GM18868 (cell line): ENCODE results near the gene SPPL3.
"Not testable (repeated sequence)": the region's sequence is repeated elsewhere in the genome, so short reads cannot be mapped to it uniquely, and the experiment has no call there.

Source experiments
- ATAC-seq: cut with Tn5 transposase; IDR thresholded peaks from one replicate; pipeline ENCODE4 v1.9.1; 2021; ENCODE audit warnings: mild to moderate bottlenecking, moderate library complexity; ENCODE audit not compliant: unreplicated experiment

Gene SPPL3

DNA sequence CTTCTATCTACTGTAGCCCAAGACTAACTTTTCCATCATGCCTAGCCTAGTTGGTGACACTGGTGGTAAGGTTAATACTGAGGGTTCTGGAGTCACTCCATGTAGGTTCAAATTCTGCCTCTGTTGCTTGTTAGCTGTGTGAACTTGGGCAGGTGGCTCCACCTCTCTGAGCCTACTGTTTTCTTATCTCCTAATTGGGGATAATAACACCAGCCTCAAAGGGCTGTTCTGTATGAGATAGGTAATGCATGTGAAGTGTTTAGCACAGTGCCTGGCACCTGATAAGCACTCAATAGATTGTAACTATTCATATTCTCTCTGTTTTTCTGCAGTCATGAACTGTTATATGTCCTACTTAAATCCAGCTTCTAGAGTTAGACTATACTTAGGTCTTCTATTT, 17.5 kb upstream of the SPPL3 start:
- no peak for ATAC-seq

DNA sequence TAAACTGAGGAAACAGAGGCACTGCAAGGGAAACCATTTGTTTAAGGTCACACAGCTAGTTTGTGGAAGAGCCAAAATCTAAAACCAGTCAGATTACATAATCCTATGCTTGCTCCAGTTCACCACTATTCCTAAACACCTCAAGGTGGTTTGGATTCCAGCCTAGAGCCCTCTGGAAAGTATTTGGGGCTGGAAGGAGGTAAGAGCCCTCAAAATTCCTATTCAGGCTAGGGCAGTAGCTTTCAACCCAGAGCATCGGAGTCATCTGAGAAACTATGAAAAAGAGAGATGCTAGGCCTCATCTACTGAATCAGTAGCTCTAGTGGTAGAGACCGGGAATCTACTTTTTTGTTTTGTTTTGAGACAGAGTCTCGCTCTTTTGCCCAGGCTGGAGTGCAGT, 16.0 kb upstream of the SPPL3 start:
- no peak for ATAC-seq

DNA sequence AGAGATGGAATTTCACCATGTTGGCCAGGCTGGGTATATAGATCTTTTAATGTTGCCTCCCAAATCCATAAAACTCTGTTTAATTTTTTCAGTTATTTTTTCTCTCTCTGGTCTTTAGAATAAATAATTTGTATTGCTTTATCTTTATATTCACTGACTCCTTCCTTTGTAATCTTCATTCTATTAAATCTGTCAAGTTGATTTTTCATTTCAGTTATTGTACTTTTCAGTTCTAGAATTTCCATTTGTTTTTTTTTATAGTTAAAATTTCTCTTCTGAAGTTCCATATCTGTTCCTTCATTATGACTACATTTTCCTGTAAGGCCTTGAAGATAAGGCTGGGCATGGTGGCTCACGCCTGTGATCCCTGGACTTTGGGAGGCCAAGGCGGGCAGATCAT, 13.6 kb upstream of the SPPL3 start:
- ATAC-seq = no peak

DNA sequence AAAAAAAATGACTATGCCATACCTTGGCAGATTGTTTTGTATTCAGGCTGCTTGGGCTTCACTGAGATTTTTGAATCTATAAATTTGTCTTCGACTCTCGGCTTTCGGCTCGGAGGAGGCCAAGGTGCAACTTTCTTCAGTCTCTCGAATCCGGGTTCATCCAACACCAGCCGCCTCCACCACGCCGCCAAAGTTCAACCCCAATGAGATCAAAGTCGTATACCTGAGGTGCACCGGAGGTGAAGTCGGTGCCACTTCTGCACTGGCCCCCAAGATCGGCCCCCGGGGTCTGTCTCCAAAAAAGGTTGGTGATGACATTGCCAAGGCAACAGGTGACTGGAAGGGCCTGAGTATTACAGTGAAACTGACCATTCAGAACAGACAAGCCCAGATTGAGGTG, 12.4 kb upstream of the SPPL3 start:
- ATAC-seq = no peak

DNA sequence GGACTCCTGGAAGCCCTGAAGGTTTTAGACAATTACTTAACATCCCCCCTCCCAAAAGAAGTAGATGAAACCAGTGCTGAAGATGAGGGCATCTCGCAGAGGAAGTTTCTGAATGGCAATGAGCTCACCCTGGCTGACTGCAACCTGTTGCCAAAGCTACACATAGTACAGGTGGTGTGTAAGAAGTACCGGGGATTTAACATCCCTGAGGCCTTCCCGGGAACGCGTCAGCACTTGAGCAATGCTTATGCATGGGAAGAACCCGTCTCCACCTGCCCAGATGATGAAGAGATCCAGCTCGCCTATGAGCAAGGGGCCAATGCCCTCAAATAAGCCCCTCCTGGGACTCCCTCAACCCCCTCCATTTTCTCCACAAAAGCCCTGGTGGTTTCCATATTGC, 10.6 kb upstream of the SPPL3 start:
- no peak for ATAC-seq

DNA sequence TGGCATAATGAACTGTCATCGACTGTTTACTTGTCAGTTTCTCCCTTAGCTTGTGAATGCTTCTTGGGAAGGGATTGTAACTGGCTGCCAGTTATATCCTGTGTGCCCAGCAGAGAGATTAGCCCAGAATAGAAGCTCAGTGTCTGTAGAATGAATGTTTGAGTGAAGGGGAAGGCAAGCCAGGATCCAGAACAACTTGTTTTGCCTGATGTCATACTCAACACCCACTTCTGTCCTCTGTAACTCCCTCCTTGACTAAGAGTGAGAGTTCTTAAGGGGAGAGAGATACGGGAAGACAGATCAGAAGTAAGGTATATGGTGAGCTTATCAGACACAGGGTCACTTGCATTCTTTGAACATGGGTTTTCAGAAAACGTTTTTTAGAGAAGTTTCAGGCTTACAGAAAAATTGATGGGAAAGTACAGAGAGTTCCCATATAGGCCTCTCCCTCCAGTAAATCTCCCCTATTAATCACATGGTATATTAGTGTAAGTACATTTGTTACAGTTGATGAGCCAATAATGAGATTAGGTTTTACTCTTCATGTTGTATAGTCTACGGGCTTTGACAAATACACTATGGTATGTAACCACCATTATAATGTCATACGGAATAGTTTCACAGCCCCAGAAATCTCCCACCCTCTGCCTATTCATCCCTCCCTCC, 5.6 kb upstream of the SPPL3 start:
- ATAC-seq = peak; percentile 74

DNA sequence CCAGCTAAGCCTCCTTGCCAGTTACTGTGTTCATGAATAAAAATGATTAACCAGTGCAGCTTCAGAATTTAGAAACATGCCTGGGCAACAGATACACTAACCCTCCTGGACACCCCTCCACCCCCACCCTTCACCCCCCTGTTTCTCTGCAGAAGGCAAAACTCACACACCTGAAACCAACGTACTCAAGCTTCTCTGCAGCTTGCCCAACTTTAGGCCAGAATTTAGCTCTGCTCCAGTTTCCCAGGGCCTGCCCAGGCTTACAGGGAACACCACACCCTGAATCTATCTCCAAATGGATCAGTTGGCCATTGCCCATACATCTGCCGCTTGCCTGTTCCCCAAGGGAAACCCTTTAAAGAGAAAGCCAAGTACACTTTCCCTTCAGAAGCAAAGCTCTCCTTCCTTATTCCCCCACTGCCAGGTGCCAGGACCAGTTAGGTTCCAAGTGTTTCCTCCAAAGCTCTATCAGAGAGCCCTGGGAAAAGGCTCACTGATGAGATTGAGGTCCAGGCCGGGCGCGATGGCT, 1.8 kb upstream of the SPPL3 start:
- ATAC-seq = no peak

DNA sequence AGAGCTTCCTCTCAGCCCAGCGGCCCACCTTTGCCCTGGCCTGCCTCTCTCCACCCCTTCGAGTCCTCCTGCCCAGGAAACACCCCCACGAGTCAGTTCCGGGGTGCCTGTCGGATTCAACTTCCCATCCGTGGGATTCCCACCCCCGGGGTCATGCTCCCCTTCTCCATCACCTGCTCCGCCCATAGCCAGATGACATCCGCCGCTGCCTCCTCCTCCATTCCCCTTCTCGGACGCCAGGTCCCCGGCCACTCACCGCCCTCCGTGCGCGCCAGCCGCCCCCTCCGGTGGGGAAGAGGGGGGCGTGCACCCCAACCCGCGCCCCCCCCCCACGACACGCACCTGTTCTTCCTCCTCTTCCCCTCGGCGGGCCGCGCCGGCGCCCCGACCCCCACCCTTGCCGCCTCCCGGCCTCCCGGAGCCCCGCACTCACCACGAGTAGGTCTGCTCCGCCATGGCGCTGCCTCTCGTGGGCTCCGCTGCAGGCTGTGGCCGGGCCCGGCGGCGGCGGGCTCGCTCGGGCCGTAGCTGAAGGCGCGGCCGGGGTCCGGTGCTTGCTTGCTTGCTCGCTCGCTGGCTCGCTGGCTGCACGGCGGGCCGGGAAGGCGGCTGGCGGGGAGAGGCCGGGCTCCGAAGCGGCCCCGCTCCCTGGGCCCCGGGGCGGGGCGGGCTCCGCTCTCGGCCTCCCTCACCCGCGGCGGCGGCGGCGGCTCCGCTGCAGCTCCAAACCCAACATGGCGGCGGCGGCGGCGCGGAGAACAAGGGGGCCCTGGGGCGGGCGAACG, 554 bp downstream of the SPPL3 start:
- peak; percentile 35 for ATAC-seq

DNA sequence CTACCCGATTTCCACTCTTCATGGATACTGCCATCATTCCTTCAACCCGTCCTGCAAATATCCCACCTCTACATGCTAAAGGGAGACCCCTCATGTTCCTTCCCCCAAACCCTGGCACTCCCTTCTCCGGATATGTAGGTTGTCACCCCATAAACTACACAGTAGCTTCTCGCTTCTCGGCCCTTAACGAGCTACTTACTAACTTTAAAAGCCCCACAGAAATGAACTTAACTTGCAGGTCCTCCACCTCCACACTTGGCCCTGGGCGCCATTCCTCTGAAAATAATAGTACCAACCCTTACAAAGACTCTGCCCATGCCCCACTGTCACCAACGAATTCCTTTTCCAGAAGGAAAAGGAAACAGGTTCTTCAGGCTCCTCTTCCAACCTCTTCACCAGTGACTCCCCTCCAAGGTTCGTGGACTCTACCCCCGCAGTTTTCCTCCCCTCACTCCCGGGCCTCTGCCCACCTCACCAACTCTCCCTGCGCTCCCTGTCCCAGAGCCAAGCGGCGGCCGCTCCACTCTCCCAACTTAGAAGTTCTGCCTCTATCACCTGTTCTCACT, 1.2 kb downstream of the SPPL3 start:
- ATAC-seq = no peak

DNA sequence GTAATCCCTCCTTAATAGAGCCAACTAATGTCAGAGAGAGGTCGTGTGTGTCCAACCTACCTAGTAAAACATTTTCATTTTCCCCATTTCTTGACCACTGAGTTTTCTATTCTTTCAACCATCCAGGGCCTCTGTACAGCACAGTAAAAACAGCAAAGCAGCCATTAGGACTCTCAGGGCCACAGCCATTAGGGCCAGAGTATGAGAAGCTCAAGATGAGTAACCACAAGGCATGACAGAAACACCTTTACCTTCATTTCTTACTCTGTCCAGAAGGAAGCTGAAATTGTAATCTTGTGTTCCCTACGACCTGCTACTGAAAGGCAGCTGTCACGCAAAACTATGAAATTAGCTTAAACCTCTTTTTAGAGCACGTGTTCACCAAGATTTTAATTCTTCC, 2.3 kb downstream of the SPPL3 start:
- ATAC-seq = no peak

DNA sequence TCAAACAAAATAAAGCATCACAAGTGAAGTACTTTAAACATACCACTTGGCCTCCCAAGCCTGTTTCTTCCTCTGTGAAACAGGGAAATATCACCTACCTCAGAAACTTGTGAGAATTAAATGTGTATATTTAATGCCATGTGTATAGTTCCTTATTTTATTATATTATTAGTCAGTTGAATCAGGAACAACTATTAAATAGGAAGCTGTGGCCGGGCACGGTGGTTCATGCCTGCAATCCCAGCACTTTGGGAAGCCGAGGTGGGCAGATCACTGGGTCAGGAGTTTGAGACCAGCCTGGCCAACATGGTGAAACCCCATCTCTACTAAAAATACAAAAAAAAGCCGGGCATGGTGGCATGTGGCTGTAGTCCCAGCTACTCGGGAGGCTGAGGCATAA, 3.1 kb downstream of the SPPL3 start:
- not testable (repeated sequence) for ATAC-seq

DNA sequence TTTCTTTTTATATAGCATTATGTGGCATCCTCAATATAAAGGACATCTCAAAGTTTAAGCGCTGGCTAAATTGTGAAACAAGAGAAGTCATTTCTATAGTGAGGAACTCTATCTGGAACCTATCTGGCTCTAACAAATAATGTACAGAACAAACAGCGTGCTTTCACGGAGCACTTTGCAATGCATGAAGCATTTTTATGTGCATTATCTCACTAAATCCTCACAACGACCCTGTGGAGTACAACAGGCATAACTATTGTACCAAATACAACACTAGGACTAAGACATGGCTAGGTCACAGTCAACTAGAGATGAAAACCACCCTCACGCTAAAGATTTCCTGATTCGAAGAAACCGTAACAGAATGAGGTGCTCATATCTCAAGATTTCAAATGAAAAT, 8.6 kb downstream of the SPPL3 start:
- ATAC-seq = no peak

DNA sequence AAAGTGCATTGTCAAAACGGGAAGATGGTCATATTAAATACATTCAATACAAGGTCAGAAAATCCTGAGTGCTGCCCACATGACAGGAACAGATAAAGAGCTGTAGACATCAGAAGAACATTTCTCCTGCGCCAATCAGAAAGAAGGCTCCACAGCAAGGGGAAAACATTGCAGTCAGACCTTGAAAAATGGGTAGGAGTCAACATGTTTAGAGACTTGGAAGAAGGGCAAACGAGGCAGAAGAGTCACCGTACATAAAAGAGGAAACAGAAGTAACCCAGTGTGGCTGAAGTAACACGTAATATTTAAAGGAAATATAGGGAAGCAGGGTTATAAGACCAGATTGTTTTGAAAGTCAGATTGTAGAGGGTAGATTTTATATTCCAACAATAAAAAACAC, 11.9 kb downstream of the SPPL3 start:
- no peak for ATAC-seq

DNA sequence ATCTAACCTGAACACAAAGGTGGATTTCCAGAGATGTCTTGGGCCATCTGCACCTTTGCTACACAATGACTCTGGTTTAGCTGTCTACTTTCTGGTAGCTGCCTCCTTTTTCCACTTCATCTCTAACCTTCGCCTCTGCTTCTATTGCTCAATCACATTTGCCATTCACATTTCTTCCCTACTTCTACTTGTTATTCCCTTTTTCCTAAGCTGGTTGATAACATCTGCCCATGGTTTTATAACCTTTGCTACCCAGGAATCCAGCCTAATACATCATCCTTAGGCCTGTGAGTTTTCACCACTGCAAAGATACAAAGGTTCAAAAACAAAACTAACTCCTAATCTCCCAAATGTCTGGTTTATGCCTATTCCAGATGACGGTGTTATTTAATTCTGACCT, 13.2 kb downstream of the SPPL3 start:
- no peak for ATAC-seq

DNA sequence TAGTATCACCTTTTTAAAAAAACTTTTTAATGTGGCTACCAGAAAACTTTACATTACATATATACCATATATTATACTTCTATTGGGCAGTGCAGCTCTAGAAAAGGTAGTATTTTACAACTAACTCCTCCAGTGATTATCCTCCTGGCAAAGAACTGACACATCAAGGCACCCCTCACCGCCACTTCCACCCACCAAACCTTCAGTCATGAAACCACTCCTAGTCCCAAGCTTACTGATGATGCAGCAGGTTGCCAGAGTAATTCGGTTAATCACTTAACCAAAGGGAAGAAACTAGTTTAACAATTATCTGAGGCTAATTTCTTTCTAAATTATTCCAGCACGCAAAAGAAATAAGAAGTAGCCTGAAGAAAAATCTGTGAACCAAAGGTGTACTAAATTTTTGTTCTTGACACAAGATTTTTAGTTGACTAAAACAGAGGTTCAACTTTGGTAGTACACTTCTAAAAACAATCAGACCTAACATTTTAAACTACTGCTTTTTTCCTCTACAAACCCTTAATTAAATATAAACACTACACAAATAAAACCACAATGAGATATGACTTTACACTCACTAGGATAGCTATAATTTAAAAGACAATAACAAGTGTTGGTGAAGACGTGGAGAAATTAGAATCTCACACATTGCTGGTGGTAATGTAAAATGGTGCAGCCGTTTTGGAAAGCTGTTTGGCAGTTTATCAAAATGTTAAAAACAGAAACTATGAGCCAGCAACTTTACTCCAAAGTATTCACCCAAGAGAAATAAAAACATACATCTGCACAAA, 16.7 kb downstream of the SPPL3 start:
- ATAC-seq = no peak

DNA sequence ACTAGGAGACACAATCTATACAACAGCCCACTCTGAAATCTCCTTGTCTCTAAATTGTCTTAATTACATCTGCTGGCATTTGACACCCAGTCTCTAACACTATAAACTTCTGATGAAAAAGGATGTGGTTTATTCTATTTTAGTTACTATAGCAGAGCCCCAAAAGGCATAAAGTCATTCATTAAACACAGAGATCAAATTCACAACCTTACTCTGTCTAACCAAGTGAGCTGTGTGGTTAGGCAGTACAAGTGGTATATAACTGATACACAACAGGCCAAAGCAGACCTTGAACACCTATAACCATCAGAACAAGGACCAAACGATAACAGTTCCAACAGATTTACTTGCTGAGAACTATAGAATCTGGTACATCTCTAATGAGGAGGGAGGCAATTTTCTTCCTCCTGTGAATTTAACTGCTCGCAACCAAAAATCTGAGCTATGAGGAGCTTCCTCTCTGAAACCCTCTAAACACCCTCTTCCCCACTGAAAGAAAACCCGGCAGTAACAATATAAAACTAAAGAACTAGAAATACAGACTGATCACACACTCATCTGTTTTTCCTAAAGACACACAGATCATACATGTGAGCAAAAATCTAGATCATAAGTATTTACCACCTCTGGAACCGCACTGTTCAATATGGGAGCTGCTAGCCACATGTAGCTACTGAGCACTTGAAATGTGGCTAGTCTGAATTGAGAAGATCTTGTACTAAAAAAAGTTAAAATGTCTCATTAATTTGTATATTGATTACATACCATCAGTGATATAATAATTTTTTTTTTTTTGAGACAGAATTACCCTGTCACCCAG, 17.7 kb downstream of the SPPL3 start:
- no peak for ATAC-seq

DNA sequence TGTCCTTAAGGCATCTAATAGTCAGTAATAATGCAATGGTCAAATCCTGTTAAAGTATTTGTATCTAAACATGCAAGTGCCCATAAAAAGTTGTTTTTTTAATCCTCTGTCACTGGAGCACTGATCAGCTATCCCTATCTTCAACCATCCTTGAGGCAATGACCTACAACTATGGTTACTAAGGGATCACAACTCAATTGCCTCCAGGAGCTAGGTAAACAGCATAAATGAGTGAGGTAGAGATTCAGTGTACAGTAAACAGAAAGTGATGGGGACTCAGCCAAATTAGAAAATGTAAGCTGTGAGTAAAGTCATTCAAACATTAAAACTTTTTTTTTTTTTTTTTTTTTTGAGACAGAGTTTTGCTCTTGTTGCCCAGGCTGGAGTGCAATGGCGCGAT, 18.6 kb downstream of the SPPL3 start:
- no peak for ATAC-seq

DNA sequence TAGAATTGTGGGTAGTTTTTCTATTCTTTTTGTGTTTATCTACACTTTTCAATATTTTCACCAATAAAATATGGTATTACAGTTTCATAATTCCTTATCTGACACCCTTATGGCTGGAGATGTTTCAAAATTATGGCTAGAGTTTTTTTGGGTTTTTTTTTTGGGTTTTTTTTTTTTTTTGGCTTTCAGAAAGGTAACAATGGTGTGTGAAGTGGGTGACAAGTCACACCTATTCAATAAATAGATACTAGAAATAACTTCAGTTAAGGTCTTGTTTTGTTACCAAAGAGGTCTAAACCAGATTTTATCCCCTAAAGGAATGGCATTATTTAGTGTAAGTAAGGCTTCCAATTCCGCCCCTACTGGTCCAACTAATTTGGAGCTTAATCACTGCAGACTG, 19.5 kb downstream of the SPPL3 start:
- no peak for ATAC-seq

DNA sequence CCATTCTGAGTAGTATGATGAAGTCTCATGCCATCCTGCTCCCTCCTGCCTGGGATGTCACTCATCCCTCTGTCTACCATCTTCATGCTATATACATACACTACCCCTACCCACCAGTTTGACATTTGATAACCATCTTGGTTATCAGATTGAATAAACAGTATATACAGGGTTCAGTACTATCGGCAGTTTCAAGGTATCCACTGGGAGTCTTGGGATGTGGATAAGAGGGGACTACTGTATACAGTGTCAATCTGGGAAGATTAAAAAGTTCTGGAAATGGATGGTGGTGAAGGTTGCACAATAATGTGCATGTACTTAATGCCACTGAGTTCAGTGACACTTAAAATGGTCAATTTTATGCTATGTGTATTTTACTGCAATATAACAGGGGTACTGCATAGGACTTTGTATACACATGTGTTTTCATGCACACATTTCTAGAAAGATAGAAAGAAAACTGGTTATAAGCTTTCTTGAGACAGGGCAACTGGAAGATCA, 22.1 kb downstream of the SPPL3 start:
- ATAC-seq = no peak

DNA sequence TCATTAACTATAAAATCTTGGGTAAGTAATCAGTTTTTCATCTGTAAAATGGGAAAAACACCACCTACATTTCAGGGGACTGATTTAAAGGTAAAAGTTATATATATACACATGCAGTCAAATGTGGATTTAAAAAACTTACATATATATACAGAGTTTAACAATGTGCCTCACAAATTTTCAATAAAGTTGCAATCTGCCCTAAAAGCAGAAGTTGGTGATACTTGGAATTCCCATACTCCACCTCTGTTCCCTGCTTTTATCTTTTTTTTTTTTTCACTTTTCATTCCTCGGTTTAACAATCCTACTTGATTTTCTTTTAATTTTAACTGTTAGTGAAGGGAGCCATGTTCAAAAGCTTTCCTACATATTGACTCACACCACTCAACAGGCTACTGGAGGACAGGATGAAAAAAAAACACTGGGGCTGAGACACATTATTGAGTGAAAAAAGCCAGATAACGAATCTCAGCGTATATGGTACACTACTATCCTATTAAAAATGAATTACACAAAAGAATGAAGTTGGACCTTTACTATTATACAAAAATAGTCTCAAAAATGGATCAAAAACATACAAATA, 24.3 kb downstream of the SPPL3 start:
- ATAC-seq = no peak
